ENCODE data around the gene ITGA2.

ITGA2 gene

GRCh38 chr5:52995095-52995494 is 5.9 kb downstream of the ITGA2 start:
- in situ Hi-C loops (cut with MboI; ENCODE audit: low pct_unique_long_range_greater_than_20kb, low sequenced_read_pairs, unreplicated experiment): no loop called here
- no peak for TF ChIP-seq CTCF (IDR thresholded peaks at IDR 0.05; ENCODE audit: extremely low read depth, insufficient read depth, missing control alignments)
- no peak for DNase-seq (ENCODE audit: low spot score)

DNA sequence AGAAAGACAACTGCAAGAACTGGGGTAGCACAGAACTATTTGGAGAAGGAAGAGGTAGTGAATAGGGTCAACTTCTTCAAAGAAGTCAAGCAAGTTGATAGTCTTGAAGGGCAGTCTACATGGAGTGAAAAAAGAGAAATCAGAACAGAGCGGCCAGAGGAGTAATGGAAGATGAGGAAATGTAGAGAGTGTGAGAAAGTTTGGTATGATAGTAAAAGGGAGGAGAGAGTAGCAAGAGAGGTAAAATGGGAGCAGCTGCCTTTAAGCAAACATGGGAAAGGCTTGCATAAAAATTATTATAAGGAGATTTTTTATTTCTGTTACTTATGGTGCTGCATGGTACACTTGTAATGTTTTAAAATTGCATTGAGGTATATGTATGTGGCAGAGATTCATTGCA is 6.8 kb downstream of the ITGA2 start:
- no peak for DNase-seq (ENCODE audit: low spot score)
- in situ Hi-C loops (cut with MboI; ENCODE audit: low pct_unique_long_range_greater_than_20kb, low sequenced_read_pairs, unreplicated experiment): no loop called here
- TF ChIP-seq CTCF (IDR thresholded peaks at IDR 0.05; ENCODE audit: extremely low read depth, insufficient read depth, missing control alignments): no peak

- in situ Hi-C loops (cut with MboI; ENCODE audit: low pct_unique_long_range_greater_than_20kb, low sequenced_read_pairs, unreplicated experiment): no loop called here
- DNase-seq (ENCODE audit: low spot score): no peak
- no peak for TF ChIP-seq CTCF (IDR thresholded peaks at IDR 0.05; ENCODE audit: extremely low read depth, insufficient read depth, missing control alignments)
Observed at GRCh38 chr5:52996979-52997378, 7.8 kb downstream of the ITGA2 start.

DNA sequence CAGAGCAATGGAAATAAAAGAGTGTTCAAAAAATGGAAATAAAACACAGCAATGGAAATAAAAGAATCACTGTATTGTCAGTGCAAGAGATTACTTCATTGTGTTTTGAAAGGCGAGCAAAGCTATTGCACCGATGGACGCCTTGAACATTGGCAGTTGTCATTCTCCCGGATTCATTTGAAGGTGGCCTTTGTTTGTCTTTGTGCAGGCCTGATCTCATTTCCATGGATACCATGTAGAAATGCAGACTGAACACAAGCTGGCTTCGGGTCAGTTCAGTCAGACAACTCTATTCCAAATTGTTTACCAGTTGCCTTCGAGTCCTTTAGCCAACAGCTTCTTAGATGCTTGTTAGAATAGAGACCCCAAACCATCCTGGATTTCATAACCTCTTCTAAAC is 8.3 kb downstream of the ITGA2 start:
- DNase-seq (ENCODE audit: low spot score): no peak
- in situ Hi-C loops (cut with MboI; ENCODE audit: low pct_unique_long_range_greater_than_20kb, low sequenced_read_pairs, unreplicated experiment): no loop called here
- no peak for TF ChIP-seq CTCF (IDR thresholded peaks at IDR 0.05; ENCODE audit: extremely low read depth, insufficient read depth, missing control alignments)

DNA sequence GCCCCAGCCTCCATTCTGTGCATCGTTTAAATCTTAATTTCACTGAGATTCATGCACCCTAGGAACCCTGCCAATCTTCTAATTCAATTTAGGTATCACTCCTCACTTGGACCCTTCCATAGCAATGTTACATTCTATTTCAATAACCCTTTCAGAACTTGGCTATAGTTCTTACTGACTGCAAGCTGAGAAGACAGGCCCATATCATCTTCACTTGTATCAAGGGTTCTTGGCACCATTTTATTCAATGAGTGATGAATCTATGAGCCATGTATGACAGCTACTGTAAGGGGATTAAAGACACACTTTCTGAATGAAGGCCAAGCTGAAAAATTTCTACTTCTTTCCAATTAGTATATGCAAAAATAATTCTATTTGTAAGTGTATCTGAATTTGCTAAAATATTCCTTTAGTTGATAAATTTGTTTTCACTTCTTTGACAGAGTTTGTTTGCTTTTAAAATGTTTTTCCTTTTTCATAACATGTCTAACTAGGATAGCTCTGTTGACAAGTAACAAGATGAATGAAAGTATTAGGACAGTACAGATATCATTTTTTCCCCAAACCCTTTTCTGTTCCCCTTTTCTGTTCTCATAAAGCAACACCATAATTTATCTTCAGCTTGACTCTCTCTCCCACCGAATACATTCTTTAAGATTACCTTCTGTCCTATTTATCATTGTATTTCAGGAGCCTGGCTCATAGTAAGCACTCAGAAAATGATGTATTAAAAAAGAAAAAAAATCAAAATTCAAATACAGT is 9.6 kb downstream of the ITGA2 start:
- no peak for DNase-seq (ENCODE audit: low spot score)
- in situ Hi-C loops (cut with MboI; ENCODE audit: low pct_unique_long_range_greater_than_20kb, low sequenced_read_pairs, unreplicated experiment): no loop called here
- no peak for TF ChIP-seq CTCF (IDR thresholded peaks at IDR 0.05; ENCODE audit: extremely low read depth, insufficient read depth, missing control alignments)

DNA sequence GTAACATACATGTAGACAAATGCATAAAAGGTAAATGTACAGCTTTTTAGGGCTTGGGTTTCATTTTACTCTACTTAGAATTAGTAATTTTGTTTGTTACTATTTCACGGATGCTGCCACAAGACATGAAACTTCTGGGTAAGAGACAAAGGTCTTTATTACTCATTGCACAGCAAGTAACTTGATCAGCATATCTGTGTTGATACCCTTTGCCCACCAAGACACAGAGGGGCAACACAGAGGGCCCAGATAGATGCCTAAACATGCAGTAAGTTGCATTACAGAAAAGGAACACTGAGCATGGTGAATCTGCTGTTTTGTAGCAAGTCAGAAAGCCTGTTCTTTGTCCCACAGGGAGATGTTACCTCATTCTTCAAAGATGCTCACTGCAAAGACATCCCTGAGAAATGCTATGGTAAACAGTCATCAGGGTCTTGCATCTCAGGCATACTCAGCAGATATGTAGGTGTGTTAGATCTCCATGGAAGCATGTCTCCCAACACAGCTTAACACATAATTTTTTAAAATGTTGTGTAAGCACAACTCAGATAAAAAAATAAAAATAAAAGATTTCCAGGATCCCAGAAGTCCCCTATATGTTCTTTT is 10.3 kb downstream of the ITGA2 start:
- in situ Hi-C loops (cut with MboI; ENCODE audit: low pct_unique_long_range_greater_than_20kb, low sequenced_read_pairs, unreplicated experiment): no loop called here
- no peak for DNase-seq (ENCODE audit: low spot score)
- no peak for TF ChIP-seq CTCF (IDR thresholded peaks at IDR 0.05; ENCODE audit: extremely low read depth, insufficient read depth, missing control alignments)

Data from GM13977 (cell line).